HG03460 (cell line): ENCODE results near the gene RFTN1.

ENCODE experiments used
- ATAC-seq: cut with Tn5 transposase; IDR thresholded peaks from one replicate; pipeline ENCODE4 v1.9.1; 2021; ENCODE audit not compliant: unreplicated experiment

RFTN1 gene

DNA sequence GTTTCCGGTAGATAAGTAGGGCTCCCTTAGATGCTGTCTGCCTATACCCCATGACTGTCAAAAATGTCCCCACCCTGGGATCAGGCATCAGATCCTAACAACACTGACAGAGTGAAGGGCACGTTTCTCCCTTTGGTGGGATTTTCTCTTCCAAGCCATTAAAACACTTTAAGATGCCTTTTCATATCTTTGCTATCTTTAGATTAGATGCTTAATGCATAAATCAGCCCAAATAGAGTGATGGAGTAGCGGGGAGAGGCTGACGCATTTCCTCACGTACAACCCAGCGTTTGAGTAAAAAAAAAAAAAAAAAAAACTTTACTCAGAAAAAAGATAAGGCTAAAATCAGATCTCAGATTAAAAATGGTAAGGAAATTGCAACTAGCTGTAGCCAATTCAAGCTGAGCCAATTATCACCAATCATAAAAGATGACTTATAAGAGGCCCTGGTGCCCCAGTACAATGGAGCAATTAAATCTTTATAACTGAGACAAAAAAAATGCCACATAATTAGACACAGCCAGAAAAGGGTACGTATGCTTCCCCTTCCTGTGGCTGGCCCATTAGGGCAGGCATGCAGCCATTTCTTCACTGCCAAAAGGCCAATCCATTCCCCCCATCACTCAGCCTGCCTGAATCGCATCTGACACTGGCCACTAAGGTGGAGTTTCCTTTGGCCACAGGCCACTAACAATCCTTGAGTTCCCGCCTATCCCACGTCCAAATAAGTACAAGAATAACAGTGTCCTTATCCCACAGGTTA is 45.0 kb downstream of the RFTN1 start:
- ATAC-seq = no peak

DNA sequence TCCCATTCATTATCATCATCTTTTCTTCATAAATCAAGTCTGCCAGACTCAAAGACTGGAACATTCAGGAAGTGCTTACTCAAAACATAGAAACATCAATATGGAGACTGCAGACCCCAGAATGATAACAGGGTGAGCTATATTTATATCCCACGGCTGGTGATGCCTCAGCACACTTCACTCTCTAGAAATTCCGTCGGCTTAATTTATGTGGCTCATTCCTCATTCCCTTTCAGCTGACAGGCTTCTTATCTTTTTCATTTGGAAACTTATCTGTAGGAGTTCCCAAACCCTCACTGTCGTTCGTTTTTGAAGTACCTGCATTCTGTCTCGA is 45.5 kb downstream of the RFTN1 start:
- no peak for ATAC-seq

DNA sequence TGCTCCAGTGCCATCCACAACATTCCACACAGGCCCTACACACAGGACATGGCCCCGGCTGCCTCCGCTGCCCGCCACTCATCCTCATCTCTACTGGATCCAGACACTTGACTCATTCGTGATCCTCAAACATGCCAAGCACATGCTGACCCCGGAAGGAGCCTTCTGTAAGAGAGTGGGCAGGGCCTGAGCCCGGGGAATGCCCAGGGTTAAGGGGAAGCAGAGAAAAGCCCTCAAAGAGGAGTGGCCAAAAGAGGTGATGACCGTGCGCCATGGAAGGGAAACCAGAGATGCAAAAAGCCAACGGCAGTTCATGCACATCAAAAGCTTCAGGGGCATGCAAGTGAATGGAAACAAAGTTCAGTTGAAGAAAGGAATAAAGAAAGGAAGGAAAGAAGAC is 46.1 kb downstream of the RFTN1 start:
- ATAC-seq = peak; percentile 85

DNA sequence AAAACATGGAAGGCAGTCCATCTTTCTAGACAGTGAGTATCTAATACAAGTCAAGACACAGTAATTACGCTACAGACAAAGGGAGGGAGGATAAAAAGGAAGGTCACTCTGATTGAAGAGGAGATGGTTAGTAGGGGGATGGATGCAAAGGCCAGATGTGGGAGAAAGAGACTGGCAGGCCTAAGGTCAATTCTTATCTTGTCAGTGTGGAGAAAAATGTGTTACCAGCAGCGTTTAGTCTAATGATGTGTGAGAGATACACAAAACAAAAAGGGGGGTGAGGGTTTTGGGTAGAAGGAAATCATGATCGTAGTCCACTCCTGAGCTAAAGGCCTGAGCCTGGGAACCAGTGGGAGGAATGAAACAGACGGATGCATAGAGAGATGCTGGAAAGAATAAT is 46.7 kb downstream of the RFTN1 start:
- ATAC-seq = no peak

DNA sequence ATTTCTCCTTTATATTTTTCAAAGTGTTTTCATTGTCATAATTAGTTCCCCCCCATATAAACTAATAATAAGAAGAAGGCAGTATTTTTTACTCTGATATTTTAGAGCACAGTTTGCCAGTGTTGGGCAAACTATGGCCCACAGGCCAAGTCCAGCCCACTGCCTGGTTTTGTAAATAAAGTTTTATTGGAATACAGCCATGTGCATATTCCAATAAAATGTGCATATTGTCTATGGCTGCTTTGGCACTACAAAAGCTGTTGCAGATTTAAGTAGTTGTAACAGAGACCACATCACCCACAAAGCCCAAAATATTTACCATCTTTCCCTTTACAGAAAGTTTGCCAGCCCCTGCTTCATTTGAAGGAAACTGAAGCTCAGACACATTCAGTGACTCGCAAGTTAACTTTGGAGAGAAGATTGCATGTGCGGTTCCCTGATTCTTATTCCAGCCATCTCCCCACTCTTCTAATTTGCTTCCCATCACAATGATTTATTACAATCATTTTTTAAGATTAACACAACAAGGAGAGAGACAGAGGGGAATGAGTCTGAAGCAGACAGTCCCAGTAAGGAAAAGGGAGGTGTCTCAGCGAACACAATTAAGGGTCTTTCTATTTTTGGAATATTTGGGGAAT is 48.9 kb downstream of the RFTN1 start:
- ATAC-seq = no peak

DNA sequence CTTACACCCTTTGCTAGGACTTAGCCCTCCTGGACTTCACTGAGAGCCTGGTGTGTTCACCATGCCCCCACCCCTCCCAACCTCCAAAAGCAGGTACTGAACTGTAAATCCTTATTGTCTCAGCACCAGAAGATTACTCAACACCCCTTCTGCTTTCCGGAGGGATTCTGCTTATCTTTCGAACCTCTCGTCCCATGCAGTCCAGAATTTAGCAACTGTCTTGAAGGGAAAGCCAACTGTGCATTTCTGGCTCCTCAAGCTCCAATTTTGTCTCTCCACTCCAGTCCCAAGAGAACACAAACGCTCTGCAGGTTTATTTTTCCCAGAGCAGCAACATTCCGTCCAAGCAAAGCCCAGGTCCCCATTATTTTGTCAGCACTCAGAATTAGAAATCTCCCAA is 49.6 kb downstream of the RFTN1 start:
- no peak for ATAC-seq

DNA sequence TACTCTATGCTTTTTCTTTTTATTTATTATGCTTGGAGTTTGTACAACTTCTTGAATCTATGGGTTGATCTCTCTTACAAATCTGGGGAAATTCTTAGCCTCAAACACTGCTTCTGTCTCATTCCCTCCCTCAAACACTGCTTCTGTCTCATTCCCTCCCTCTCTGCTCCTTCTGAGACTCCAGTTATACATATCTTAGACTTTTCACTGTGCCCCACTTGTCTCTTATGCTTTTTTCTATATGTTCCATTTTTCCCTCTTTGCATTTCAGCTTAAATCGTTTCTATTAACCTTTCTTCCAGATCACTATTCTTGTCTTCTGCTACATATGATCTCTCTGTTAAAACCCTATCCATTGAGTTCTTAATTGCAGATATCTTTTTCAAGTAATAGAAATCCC is 50.4 kb downstream of the RFTN1 start:
- ATAC-seq = no peak

DNA sequence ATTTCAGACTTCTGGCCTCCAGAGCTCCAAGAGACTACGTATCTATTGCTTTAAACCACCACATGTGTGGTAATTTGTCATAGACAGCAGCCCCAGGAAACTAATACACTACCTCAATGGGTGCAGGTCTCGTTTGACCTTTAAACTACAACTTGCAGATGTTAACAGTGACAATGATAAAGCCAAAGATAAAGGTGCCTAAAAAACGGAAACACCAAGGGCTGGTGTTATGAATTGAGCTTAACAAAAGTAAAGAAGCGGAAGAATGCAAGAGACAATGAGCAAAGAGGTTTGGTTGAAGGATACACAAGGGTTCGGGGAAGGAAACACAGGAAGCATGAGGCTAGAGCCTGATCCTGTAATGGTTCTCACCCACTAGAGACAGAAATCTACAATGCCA is 50.8 kb downstream of the RFTN1 start:
- ATAC-seq = no peak

DNA sequence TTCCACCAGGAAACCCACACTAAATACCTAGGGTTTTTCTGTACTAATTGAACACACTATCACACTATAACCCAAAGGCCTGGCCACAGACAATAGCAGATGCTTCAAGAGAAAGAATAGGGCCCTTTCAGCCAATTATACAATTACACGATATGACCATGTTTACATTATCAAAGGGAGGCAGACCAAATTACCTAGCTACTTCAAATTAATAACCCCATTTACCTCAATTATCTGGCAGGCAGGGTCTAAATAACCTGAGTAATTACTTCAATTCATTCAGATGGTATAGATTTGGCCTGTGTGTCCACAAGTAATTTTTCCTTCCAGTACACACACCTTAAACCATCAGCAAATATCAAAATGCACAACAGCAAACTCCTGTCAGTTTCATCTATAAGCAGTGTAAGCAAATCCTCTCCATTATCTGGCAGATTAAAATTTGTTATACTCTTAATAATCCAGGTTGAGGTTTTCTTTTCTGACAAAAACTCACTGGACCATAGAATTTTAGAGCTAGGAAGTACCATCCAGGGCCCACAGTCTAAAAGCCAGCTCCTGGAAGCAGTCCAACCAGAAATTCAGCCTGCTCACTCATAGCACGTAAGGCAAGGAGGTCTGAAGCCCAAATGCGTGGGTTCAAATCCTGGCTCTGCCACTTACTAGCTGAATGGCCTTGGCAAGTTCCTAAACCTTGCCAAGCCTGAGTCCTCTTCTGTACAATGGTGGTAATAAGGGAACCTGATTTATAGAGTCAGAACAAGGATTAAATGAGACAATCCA is 51.8 kb downstream of the RFTN1 start:
- ATAC-seq = no peak

DNA sequence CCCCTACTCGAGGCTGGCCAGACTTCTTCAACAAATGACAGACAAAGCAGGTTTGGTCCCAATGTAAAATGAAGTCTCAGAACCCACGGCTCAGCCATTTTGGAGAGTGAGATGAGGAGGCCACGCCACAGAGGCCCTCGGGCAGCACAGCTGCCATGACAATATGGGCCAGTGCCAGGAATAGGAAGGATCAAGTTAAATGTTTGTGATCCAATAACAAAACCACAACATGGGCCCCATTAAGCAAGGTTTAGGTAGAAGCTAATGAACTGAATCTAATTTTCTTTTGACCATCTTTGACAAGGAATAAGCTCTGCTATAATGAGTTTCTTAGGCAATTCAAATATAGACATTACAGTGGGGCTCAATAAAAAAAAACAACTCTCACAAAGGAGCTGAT is 52.6 kb downstream of the RFTN1 start:
- ATAC-seq = no peak

DNA sequence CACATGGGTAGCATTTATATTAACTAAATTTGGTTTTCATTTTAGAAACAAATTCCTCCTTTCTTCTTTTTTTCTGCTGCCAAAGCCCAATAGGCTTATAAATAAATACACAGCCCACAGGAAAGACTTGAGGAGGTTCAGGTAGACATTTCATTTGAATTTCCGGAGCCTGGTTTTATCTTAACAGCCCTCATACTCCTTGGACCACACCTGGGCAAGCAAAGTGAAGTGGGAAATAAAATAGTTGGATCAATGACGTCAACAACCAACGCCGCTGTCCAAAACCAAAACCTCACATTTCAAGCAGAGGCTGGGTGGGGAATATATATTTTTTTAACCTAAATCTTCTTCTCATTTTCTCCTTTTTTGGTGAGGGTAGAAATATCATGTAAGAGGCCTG is 53.2 kb downstream of the RFTN1 start:
- no peak for ATAC-seq

DNA sequence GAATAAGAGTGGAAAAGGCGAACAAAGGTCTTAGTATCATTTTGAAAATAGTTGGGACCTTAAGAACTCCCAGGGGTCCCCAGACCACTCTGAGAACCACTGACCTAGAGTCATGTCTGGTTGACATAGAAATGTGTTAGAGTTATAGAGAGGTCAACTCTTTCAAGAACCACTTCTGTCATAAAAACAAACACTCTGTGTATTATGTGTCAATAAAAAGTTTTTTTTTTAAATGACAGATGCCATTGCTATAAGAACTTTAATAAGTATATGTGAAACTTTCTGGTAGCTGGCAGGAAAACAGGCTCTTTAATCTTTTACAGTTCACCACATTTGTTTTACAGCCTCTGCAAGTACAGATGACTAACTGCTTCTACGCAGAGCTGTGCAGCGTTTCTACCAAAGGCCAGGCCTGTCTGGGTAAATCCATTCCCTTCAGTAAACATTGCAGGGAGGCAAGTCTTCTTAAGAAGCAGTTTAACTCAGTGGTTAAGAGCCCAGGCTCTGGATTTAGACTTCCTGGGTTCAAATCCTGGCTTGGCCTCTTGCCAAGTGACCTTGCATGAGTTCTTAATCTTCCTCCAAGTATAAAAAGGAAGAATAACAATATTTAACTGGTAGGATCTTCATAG is 56.6 kb downstream of the RFTN1 start:
- no peak for ATAC-seq

DNA sequence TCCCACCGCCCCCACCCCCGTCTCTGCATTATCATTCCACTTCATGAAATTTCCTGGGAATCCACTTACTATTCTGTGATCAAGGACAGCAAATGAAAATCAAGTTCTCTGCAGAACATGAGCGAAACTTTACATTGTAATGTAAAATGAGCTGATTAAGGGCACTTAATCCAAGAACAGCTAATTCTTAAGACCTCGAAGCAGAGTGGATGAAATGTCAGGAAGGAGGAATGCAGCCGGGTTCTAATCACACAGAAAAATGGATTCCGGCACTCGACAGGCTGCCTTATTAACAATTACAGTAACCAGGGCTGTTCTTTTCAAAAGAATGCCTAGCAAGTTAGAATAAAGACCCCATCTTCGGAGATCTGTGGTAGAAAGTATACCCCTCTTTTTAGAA is 57.5 kb downstream of the RFTN1 start:
- ATAC-seq = no peak

DNA sequence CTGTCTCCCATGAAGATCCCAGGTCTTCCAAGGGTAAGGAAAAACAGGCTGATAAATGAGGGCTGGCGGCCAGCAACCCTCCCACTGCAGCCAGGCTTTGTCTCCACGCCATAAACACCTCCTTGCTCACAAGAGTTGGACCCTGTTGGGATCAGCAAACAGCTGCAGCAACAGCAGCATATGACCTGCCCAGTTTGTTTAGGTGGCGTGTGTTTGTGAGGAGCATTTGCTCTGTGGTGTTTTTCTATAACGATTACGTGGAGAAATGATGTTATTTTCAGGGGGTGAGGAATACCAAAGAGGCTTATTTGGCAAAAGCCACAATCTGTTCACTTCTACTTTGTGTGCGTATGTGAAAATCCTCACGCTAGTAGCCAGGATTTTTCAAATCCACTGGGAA is 58.5 kb downstream of the RFTN1 start:
- no peak for ATAC-seq

DNA sequence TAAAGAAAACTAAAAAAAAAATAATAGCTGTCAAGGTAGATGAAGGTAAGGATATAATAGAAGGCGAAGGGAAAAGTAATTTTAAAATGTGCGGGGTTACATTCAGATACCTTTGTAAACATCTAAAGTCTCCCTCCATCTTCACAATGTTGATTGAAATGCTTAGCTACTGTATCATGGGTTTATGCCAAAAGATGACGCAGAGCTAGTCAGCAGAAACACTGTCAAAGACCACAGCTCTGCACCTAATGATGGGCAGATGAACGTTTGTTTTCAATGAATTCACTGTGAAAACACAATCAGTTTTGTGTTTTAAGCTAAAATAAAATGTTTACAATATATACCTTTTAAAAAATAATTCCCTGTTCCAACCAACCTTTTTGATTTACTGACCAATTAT is 61.2 kb downstream of the RFTN1 start:
- no peak for ATAC-seq

DNA sequence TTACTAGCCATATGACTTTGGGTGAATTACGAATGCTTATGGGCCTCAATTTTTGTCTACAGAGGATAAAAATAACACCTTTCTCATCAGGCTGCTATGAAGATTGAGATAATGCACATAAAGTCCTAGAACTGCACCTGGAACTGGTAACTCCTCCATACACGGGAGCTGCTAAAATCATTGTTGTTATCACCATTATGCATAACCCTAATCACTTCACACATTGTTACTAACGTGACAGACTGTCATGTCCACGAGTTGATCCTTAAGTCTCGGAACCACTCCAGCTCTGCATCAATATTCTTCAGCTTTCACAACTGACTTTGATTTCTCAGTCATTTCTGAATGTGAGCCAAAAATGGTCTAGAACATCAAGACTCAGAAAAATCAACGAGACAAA is 64.1 kb downstream of the RFTN1 start:
- no peak for ATAC-seq

DNA sequence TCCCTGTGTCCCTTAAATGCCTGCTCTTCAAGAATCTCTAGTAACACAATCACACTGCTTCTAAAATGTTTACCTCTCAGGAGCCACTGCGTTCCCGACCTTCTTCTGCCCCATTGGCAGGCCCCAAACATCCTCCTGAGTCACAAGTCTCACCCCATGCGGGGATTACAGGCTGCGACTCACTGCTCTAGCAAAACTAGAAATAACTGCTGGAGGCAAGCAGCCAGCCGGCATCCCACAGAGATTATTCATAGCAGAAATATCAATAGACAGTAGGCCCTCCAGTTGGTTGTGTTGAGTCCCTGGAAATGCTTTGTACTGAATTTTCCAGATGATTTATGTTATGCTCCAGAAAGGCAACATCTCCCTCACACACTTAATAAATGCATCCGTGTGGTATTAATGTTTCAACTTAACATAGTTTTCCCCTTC is 64.8 kb downstream of the RFTN1 start:
- ATAC-seq = peak; percentile 44

DNA sequence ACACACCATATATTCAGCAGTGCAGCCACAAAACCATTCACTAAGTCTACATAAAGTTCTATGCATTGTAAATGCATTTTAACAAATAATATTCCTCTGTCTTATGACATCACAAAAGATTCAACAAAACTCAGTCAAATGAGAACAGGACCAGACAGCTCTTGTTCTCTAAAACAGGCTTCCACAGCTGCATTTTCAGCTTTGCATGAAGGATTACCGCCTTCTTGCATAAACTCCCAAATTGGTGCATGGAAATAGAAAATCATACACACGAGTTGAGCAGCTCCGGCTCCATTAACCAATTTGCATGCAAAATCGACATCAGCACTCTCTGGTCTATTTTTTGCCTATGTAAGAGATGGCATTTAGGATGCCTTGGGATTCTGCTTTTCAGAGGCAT is 66.4 kb downstream of the RFTN1 start:
- no peak for ATAC-seq

DNA sequence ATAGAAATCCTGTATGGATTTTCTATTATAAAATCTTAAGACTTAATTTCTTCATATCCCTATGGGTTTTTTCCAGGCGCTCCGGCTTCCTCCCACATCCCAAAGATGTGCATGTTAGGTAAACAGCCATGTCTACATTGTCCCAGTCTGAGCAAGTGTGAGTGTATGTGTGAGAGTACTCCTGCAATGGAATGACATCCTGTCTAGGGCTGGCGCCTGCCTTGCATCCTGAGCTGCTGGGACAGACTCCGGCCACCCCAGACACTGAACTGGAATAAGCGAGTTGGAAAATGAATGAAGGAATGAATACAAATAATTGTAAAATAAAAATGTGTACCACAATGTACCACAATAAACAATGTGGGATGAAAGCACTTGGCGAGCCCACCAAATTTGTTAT is 69.2 kb downstream of the RFTN1 start:
- no peak for ATAC-seq

DNA sequence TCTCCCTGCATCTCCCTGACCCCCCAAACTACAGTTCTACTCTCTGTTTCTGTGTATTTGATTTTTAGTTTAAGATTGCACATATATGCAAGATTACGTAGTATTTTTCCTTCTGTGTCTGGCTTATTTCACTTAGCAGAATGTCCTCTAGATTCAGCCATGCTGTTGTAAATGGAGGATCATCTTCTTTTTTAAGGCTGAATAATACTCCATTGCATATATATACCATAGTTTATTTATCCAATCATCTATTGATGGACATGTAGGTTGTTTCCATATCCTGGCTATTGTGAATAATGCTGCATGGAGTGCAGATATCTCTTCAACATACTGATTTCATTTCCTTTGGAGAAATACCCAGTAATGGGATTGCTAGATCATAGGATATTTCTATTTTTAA is 70.8 kb downstream of the RFTN1 start:
- no peak for ATAC-seq

DNA sequence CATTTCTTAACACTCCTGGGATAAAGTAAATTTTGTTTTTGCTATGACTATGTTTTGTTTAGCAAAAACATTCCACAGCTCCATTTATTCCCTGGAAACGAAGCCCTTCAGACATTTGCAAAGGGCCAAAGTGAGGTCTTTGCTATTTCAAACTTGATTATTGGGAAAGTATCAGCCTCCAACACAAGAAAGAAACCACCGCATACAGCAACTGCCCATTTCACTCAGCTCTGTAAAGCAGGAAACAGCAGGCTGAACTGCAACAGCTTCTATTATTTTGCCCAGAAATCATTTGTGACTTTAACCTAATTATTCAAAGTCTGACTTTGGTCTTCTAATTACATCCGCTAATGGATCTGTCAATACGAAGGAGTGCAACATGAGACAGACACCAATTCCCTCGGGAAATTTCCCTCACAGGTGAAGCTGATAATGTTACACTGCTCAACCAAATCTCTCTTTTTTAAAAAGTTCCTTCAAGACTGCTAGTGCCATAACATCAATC is 72.1 kb downstream of the RFTN1 start:
- ATAC-seq = no peak
